Measurements from ENCODE around the gene SUCO. TPM values are rescaled to one million over a fixed set of nuclear protein-coding genes. Genes with fewer than 3 reads are reported as not detected.

Gene SUCO
- total RNA-seq, 1 donor from 2014 or later, result 120 TPM

- H3K4me3 Mint-ChIP-seq, result no peak overlapping the region
- H3K27me3 Mint-ChIP-seq (ENCODE audit: low read depth), result no peaks in the 10 kb centered on the region
- H3K9me3 Mint-ChIP-seq, result no peaks in the 10 kb centered on the region
- no peak overlapping the region for H3K27ac Mint-ChIP-seq
- no peaks in the 10 kb centered on the region for H3K4me1 Mint-ChIP-seq
- H3K36me3 Mint-ChIP-seq, result no peaks in the 10 kb centered on the region
- no peak for DNase-seq (ENCODE audit: low spot score in 2 of 2, unreplicated experiment in 2 of 2)
- no peak for TF ChIP-seq CTCF (IDR thresholded peaks at IDR 0.05; ENCODE audit: unreplicated experiment)
Observed at GRCh38 chr1:172656576-172656975, 123.6 kb downstream of the SUCO start.

- Mint-ChIP-seq H3K27me3 (ENCODE audit: low read depth) (no peaks in the 10 kb centered on the region), H3K4me1 (peaks cover 1% of the 10 kb centered on the region), H3K27ac (no peak overlapping the region), H3K9me3 (no peaks in the 10 kb centered on the region), H3K4me3 (no peak overlapping the region), H3K36me3 (no peaks in the 10 kb centered on the region)
- TF ChIP-seq CTCF (IDR thresholded peaks at IDR 0.05; ENCODE audit: unreplicated experiment), result no peak
- DNase-seq (ENCODE audit: low spot score in 2 of 2, unreplicated experiment in 2 of 2), result no peak
Observed at GRCh38 chr1:172657586-172657985, 124.6 kb downstream of the SUCO start.

- Mint-ChIP-seq H3K4me1 (peaks cover 1% of the 10 kb centered on the region), H3K27ac (no peak within 1 kb of the TSS)
Observed at GRCh38 chr1:172658871-172659453, 126.0 kb downstream of the SUCO start, which contains the start of gene FASLG. Gene FASLG (plus strand): TSS chr1:172659103. CDS start chr1:172659202, 99 bp downstream.

GRCh38 chr1:172661107-172661506, 128.2 kb downstream of the SUCO start:
- peaks cover 6% of the 10 kb centered on the region for H3K9me3 Mint-ChIP-seq
- H3K27me3 Mint-ChIP-seq (ENCODE audit: low read depth), result no peaks in the 10 kb centered on the region
- peaks cover 1% of the 10 kb centered on the region for H3K4me1 Mint-ChIP-seq
- DNase-seq (ENCODE audit: low spot score in 2 of 2, unreplicated experiment in 2 of 2), result no peak
- H3K36me3 Mint-ChIP-seq, result no peaks in the 10 kb centered on the region
- TF ChIP-seq CTCF (IDR thresholded peaks at IDR 0.05; ENCODE audit: unreplicated experiment), result no peak
- no peak overlapping the region for H3K4me3 Mint-ChIP-seq
- no peak overlapping the region for H3K27ac Mint-ChIP-seq

More at GRCh38 chr1:172658871-172659453, 126.0 kb downstream of the SUCO start, which contains the start of gene FASLG:
- Mint-ChIP-seq H3K27me3 (ENCODE audit: low read depth) (no peaks in the 10 kb centered on the region), H3K36me3 (no peaks in the 10 kb centered on the region), H3K9me3 (peaks cover 6% of the 10 kb centered on the region), H3K4me3 (no peak within 1 kb of the TSS)
- TF ChIP-seq CTCF (IDR thresholded peaks at IDR 0.05; ENCODE audit: unreplicated experiment), result no peak
- DNase-seq (ENCODE audit: low spot score in 2 of 2, unreplicated experiment in 2 of 2), result no peak

Other genes starting within 250 kb of the SUCO start
- gene C1orf105, start 112.5 kb upstream of the SUCO start, total RNA-seq, result 0.57 to 0.95 TPM in 2 of 3 replicates, not detected in the other
- gene PIGC, start 89.1 kb upstream of the SUCO start, total RNA-seq, result 31.9 to 33.9 TPM (median 33.3 TPM) in 3 replicates
- gene FASLG, start 126.0 kb downstream of the SUCO start, total RNA-seq, result not detected in 3 replicates